Calu3 (cell line): Measurements from ENCODE around the gene KDSR. TPM values are rescaled to one million over a fixed set of nuclear protein-coding genes. Genes with fewer than 3 reads are reported as not detected.
"Not testable (repeated sequence)": the region's sequence is repeated elsewhere in the genome, so short reads cannot be mapped to it uniquely, and the experiment has no call there.

Experiments used
- BruUV-seq: library from RNA; stranded (reverse); fragments of 400-500 nt; replicated peaks from 2 replicates; lab custom pipeline; 2021; lab: Mats Ljungman, UMichigan
- CTCF ChIA-PET: fragments of 300-600 bp; sonication (Branson Sonifier 250); formaldehyde crosslinking; loops from one replicate; lab custom pipeline; 2022; ENCODE audit warnings: antibody characterized with exemption; lab: Charles Lee
- DNase-seq: peaks from one replicate; pipeline ENCODE4 v3.0.0; 2022
- H3K27ac Mint-ChIP-seq: one replicate; pipeline ENCODE4 v1.8.0; 2022; ENCODE audit warnings: mixed read lengths; ENCODE audit not compliant: unreplicated experiment
- H3K27me3 Mint-ChIP-seq: one replicate; pipeline ENCODE4 v1.8.0; 2022; ENCODE audit warnings: mixed read lengths; ENCODE audit not compliant: unreplicated experiment
- H3K36me3 Mint-ChIP-seq: one replicate; pipeline ENCODE4 v1.8.0; 2022; ENCODE audit warnings: mild to moderate bottlenecking, moderate library complexity, mixed read lengths; ENCODE audit not compliant: insufficient read depth, unreplicated experiment
- H3K4me1 Mint-ChIP-seq: one replicate; pipeline ENCODE4 v1.8.0; 2022; ENCODE audit warnings: mild to moderate bottlenecking, low read depth, mixed read lengths; ENCODE audit not compliant: unreplicated experiment
- H3K4me3 Mint-ChIP-seq: one replicate; pipeline ENCODE4 v1.8.0; 2022; ENCODE audit warnings: mild to moderate bottlenecking, low read depth, moderate library complexity, mixed read lengths; ENCODE audit not compliant: unreplicated experiment
- H3K9me3 Mint-ChIP-seq: one replicate; pipeline ENCODE4 v1.8.0; 2022; ENCODE audit warnings: low read depth, mixed read lengths; ENCODE audit not compliant: unreplicated experiment
- intact Hi-C: fragments of 100-400 bp; cut with micrococcal nuclease; formaldehyde crosslinking; loops from one replicate; pipeline ENCODE4 v1.10.0; 2022; ENCODE audit not compliant: unreplicated experiment
- total RNA-seq: library from RNA; stranded (reverse); gene quantifications from 2 replicates; pipeline ENCODE4 v1.2.3, GENCODE V29; 2022
- TF ChIP-seq, protein P1 (sequence below): fragments of 200-600 bp; IDR thresholded peaks from one replicate; pipeline ENCODE4 v1.8.0; 2022; ENCODE audit warnings: antibody characterized with exemption; ENCODE audit not compliant: unreplicated experiment

KDSR gene
- total RNA-seq, 1 experiment from 2014 or later: 53.3 TPM

- TF ChIP-seq, protein P1, sequence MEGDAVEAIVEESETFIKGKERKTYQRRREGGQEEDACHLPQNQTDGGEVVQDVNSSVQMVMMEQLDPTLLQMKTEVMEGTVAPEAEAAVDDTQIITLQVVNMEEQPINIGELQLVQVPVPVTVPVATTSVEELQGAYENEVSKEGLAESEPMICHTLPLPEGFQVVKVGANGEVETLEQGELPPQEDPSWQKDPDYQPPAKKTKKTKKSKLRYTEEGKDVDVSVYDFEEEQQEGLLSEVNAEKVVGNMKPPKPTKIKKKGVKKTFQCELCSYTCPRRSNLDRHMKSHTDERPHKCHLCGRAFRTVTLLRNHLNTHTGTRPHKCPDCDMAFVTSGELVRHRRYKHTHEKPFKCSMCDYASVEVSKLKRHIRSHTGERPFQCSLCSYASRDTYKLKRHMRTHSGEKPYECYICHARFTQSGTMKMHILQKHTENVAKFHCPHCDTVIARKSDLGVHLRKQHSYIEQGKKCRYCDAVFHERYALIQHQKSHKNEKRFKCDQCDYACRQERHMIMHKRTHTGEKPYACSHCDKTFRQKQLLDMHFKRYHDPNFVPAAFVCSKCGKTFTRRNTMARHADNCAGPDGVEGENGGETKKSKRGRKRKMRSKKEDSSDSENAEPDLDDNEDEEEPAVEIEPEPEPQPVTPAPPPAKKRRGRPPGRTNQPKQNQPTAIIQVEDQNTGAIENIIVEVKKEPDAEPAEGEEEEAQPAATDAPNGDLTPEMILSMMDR: no peak
- no TSS peak for BruUV-seq
- Mint-ChIP-seq H3K9me3 (peaks cover 4% of the 10 kb centered on the region), H3K27me3 (no peaks in the 10 kb centered on the region), H3K4me3 (peak overlapping the region; percentile 89), H3K27ac (peak overlapping the region; percentile 85), H3K4me1 (peaks cover 8% of the 10 kb centered on the region), H3K36me3 (peaks cover 45% of the 10 kb centered on the region)
- CTCF ChIA-PET: no interaction called here
- no peak for DNase-seq
- intact Hi-C loops: loop anchor here (5.0 kb wide), 1 partner anchor 69 kb away; no protein-coding TSS in a partner anchor
Observed at GRCh38 chr18:63368611-63369010, 1.6 kb upstream of the KDSR start.

DNA sequence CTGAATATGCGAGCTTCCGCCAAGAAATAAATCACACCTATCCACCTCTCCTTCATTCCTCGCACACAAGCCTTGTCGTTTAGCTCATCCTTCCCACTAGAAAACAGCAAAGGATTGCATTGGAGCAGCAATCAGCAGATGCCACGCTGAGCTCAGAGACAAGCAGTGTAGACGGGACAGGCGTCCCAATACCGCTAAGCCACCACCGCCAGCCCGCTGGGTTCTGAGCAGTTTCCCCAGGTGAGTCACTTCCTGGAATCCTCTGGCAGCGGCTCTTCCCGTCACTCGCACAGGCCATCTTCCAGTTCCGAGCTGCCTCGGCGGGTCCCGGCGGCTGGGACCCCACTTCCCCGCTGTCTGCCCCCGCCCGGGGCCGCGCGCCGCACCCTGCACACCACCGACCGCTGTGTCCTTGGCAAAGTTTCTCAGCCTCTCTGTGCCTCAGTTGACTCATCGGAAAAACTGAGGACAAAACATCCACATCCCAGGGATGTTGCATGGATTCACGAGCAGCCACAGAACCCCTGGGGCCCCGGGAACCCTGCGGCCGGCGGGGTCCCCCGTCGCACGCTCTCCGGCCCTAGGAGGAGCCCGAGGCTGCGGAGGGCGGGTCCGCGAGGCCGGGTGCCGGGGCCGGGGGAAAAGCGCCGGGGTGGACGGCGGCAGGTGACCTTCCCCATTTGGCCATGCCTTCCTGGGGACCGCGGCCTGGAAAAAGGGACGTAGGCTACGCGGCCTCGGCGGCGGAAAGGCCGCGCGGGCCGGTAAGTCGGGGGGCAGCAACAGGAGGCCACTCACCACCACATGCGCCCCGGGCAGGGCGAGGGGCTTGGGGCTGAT is 573 bp downstream of the KDSR start:
- no TSS peak for BruUV-seq
- H3K27ac Mint-ChIP-seq: peak overlapping the region; percentile 48

DNA sequence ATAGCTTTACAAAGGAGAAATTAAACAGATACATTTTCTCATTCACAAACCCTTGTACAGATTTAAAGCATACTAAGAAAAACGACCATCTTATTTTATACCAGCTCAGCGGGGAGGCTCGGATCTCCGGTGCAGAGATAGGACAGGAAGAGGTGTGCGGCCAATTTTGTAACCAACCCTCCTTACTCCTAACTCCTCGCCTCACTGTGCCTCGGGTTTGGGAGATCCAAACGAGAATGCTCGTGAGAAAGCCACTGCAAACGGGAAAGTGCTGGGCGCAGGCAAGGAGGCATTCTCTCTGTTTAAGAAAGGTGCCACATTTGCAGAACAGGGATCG is 1.2 kb downstream of the KDSR start:
- no peaks in the 10 kb centered on the region for H3K27me3 Mint-ChIP-seq
- H3K27ac Mint-ChIP-seq: peak overlapping the region; percentile 48
- CTCF ChIA-PET: interaction anchor here (0.6 to 2.0 kb wide), 3 partner anchors 74 to 950 kb away, joined by 3 to 8 read pairs (median 4); no protein-coding TSS in a partner anchor
- BruUV-seq: no TSS peak
- TF ChIP-seq, protein P1: no peak
- peaks cover 8% of the 10 kb centered on the region for H3K4me1 Mint-ChIP-seq
- peak overlapping the region; percentile 89 for H3K4me3 Mint-ChIP-seq
- H3K36me3 Mint-ChIP-seq: peaks cover 51% of the 10 kb centered on the region
- intact Hi-C loops: loop anchor here (5.0 kb wide), 1 partner anchor 71 kb away; no protein-coding TSS in a partner anchor
- H3K9me3 Mint-ChIP-seq: peaks cover 4% of the 10 kb centered on the region
- no peak for DNase-seq

More for the DNA sequence above, 573 bp downstream of the KDSR start:
- Mint-ChIP-seq H3K27me3 (no peaks in the 10 kb centered on the region), H3K9me3 (peaks cover 4% of the 10 kb centered on the region), H3K4me1 (peaks cover 8% of the 10 kb centered on the region), H3K4me3 (peak overlapping the region; percentile 89), H3K36me3 (peaks cover 51% of the 10 kb centered on the region)
- CTCF ChIA-PET: interaction anchor here (0.6 to 2.0 kb wide), 2 partner anchors 73 to 417 kb away, joined by 3 to 8 read pairs; no protein-coding TSS in a partner anchor
- TF ChIP-seq, protein P1: no peak
- DNase-seq: peak; percentile 70
- intact Hi-C loops: loop anchor here (5.0 kb wide), 1 partner anchor 71 kb away; no protein-coding TSS in a partner anchor

GRCh38 chr18:63363951-63364350 is 3.1 kb downstream of the KDSR start:
- Mint-ChIP-seq H3K27me3 (no peaks in the 10 kb centered on the region), H3K27ac (peak overlapping the region; percentile 8), H3K36me3 (peaks cover 57% of the 10 kb centered on the region), H3K9me3 (peaks cover 3% of the 10 kb centered on the region), H3K4me3 (no peak overlapping the region), H3K4me1 (peaks cover 8% of the 10 kb centered on the region)
- intact Hi-C loops: no loop called here
- CTCF ChIA-PET: no interaction called here
- BruUV-seq: no TSS peak
- TF ChIP-seq, protein P1: no peak
- no peak for DNase-seq

DNA sequence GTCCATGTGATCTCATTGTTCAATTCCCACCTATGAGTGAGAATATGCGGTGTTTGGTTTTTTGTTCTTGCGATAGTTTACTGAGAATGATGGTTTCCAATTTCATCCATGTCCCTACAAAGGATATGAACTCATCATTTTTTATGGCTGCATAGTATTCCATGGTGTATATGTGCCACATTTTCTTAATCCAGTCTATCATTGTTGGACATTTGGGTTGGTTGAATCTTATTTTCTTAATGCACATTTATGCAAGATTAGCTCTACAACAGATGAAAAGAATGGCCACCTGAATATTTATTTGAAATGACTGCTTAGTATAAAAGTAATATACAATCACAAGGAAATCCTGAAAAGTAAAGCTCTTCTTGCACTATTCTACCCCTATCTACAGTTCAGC is 3.6 kb downstream of the KDSR start:
- H3K4me1 Mint-ChIP-seq, BruUV-seq, H3K27me3 Mint-ChIP-seq, DNase-seq, H3K4me3 Mint-ChIP-seq, intact Hi-C loops, H3K9me3 Mint-ChIP-seq, H3K27ac Mint-ChIP-seq, CTCF ChIA-PET: not testable (repeated sequence)
- peaks cover 55% of the 10 kb centered on the region for H3K36me3 Mint-ChIP-seq
